ENCODE data around the gene APOC3. TPM values are rescaled to one million over a fixed set of nuclear protein-coding genes. Genes with fewer than 3 reads are reported as not detected.
A peak's percentile ranks its signal among the peaks of the same experiment; 100 is the strongest.

The APOC3 gene
- polyA plus RNA-seq, 2 donors: not detected

- Histone ChIP-seq H3K27me3 (ENCODE audit: control insufficient read depth in 1 of 2, insufficient read depth in 2 of 2, low read length in 2 of 2) (no peaks in the 10 kb centered on the region), H3K4me3 (ENCODE audit: low read depth in 1 of 2, low read length in 2 of 2) (no peak overlapping the region), H3K4me1 (ENCODE audit: control insufficient read depth in 2 of 2, insufficient read depth in 2 of 2, low read length in 1 of 2) (no peaks in the 10 kb centered on the region), H3K36me3 (ENCODE audit: control insufficient read depth in 2 of 2, insufficient read depth in 2 of 2, low read length in 1 of 2) (peaks cover 22 to 43% of the 10 kb centered on the region in 2 donors), H3K27ac (ENCODE audit: low read depth in 2 of 2, low read length in 1 of 2) (no peak overlapping the region), H3K9me3 (ENCODE audit: control insufficient read depth in 2 of 2, insufficient read depth in 1 of 2, low read depth in 1 of 2, low read length in 1 of 2) (no peaks in the 10 kb centered on the region)
- WGBS, 2 donors: 83% methylated on average over 1 of the region's 1 CpG
Observed at GRCh38 chr11:116865696-116866095, 36.0 kb downstream of the APOC3 start.

- 91 to 95% methylated on average over 6 of the region's 6 CpGs for WGBS, 2 donors
- Histone ChIP-seq H3K27me3 (ENCODE audit: control insufficient read depth in 1 of 2, insufficient read depth in 2 of 2, low read length in 2 of 2) (no peaks in the 10 kb centered on the region), H3K27ac (ENCODE audit: low read depth in 2 of 2, low read length in 1 of 2) (no peak overlapping the region), H3K4me3 (ENCODE audit: low read depth in 1 of 2, low read length in 2 of 2) (no peak overlapping the region), H3K9me3 (ENCODE audit: control insufficient read depth in 2 of 2, insufficient read depth in 1 of 2, low read depth in 1 of 2, low read length in 1 of 2) (no peaks in the 10 kb centered on the region), H3K4me1 (ENCODE audit: control insufficient read depth in 2 of 2, insufficient read depth in 2 of 2, low read length in 1 of 2) (no peaks in the 10 kb centered on the region), H3K36me3 (ENCODE audit: control insufficient read depth in 2 of 2, insufficient read depth in 2 of 2, low read length in 1 of 2) (peaks cover 19 to 41% of the 10 kb centered on the region in 2 donors)
Observed at GRCh38 chr11:116866804-116867455, 37.2 kb downstream of the APOC3 start.

- Histone ChIP-seq H3K27ac (ENCODE audit: low read depth in 2 of 2, low read length in 1 of 2) (no peak overlapping the region), H3K27me3 (ENCODE audit: control insufficient read depth in 1 of 2, insufficient read depth in 2 of 2, low read length in 2 of 2) (no peaks in the 10 kb centered on the region), H3K4me3 (ENCODE audit: low read depth in 1 of 2, low read length in 2 of 2) (no peak overlapping the region), H3K4me1 (ENCODE audit: control insufficient read depth in 2 of 2, insufficient read depth in 2 of 2, low read length in 1 of 2) (no peaks in the 10 kb centered on the region), H3K9me3 (ENCODE audit: control insufficient read depth in 2 of 2, insufficient read depth in 1 of 2, low read depth in 1 of 2, low read length in 1 of 2) (no peaks in the 10 kb centered on the region), H3K36me3 (ENCODE audit: control insufficient read depth in 2 of 2, insufficient read depth in 2 of 2, low read length in 1 of 2) (peaks cover 17 to 38% of the 10 kb centered on the region in 2 donors)
- WGBS, 2 donors: 96% methylated on average over 11 of the region's 11 CpGs
Observed at GRCh38 chr11:116867619-116868018, 37.9 kb downstream of the APOC3 start.

GRCh38 chr11:116868066-116868465, 38.4 kb downstream of the APOC3 start:
- Histone ChIP-seq H3K27me3 (ENCODE audit: control insufficient read depth in 1 of 2, insufficient read depth in 2 of 2, low read length in 2 of 2) (no peaks in the 10 kb centered on the region), H3K36me3 (ENCODE audit: control insufficient read depth in 2 of 2, insufficient read depth in 2 of 2, low read length in 1 of 2) (peaks cover 19 to 38% of the 10 kb centered on the region in 2 donors), H3K4me3 (ENCODE audit: low read depth in 1 of 2, low read length in 2 of 2) (no peak overlapping the region), H3K27ac (ENCODE audit: low read depth in 2 of 2, low read length in 1 of 2) (no peak overlapping the region), H3K4me1 (ENCODE audit: control insufficient read depth in 2 of 2, insufficient read depth in 2 of 2, low read length in 1 of 2) (no peaks in the 10 kb centered on the region), H3K9me3 (ENCODE audit: control insufficient read depth in 2 of 2, insufficient read depth in 1 of 2, low read depth in 1 of 2, low read length in 1 of 2) (no peaks in the 10 kb centered on the region)
- 83 to 92% methylated on average over 3 of the region's 3 CpGs for WGBS, 2 donors

- Histone ChIP-seq H3K27me3 (ENCODE audit: control insufficient read depth in 1 of 2, insufficient read depth in 2 of 2, low read length in 2 of 2) (no peaks in the 10 kb centered on the region), H3K36me3 (ENCODE audit: control insufficient read depth in 2 of 2, insufficient read depth in 2 of 2, low read length in 1 of 2) (peaks cover 25 to 35% of the 10 kb centered on the region in 2 donors), H3K9me3 (ENCODE audit: control insufficient read depth in 2 of 2, insufficient read depth in 1 of 2, low read depth in 1 of 2, low read length in 1 of 2) (no peaks in the 10 kb centered on the region), H3K4me3 (ENCODE audit: low read depth in 1 of 2, low read length in 2 of 2) (no peak overlapping the region), H3K27ac (ENCODE audit: low read depth in 2 of 2, low read length in 1 of 2) (no peak overlapping the region), H3K4me1 (ENCODE audit: control insufficient read depth in 2 of 2, insufficient read depth in 2 of 2, low read length in 1 of 2) (no peaks in the 10 kb centered on the region)
- 78 to 79% methylated on average over 4 of the region's 4 CpGs for WGBS, 2 donors
Observed at GRCh38 chr11:116869610-116870009, 39.9 kb downstream of the APOC3 start.

GRCh38 chr11:116870054-116870453, 40.3 kb downstream of the APOC3 start:
- peaks cover 25 to 34% of the 10 kb centered on the region in 2 donors for H3K36me3 ChIP-seq (ENCODE audit: control insufficient read depth in 2 of 2, insufficient read depth in 2 of 2, low read length in 1 of 2)
- 75 to 85% methylated on average over 3 of the region's 3 CpGs for WGBS, 2 donors
- H3K27ac ChIP-seq (ENCODE audit: low read depth in 2 of 2, low read length in 1 of 2): peak overlapping the region in 1 of 2 donors; percentile 9
- no peaks in the 10 kb centered on the region for H3K9me3 ChIP-seq (ENCODE audit: control insufficient read depth in 2 of 2, insufficient read depth in 1 of 2, low read depth in 1 of 2, low read length in 1 of 2)
- H3K4me3 ChIP-seq (ENCODE audit: low read depth in 1 of 2, low read length in 2 of 2): no peak overlapping the region
- H3K27me3 ChIP-seq (ENCODE audit: control insufficient read depth in 1 of 2, insufficient read depth in 2 of 2, low read length in 2 of 2): no peaks in the 10 kb centered on the region
- H3K4me1 ChIP-seq (ENCODE audit: control insufficient read depth in 2 of 2, insufficient read depth in 2 of 2, low read length in 1 of 2): no peaks in the 10 kb centered on the region

- H3K27ac ChIP-seq (ENCODE audit: low read depth in 2 of 2, low read length in 1 of 2): no peak overlapping the region
- H3K36me3 ChIP-seq (ENCODE audit: control insufficient read depth in 2 of 2, insufficient read depth in 2 of 2, low read length in 1 of 2): peaks cover 25 to 28% of the 10 kb centered on the region in 2 donors
- no peak overlapping the region for H3K4me3 ChIP-seq (ENCODE audit: low read depth in 1 of 2, low read length in 2 of 2)
- H3K4me1 ChIP-seq (ENCODE audit: control insufficient read depth in 2 of 2, insufficient read depth in 2 of 2, low read length in 1 of 2): no peaks in the 10 kb centered on the region
- 52 to 70% methylated on average over 3 of the region's 3 CpGs for WGBS, 2 donors
- H3K27me3 ChIP-seq (ENCODE audit: control insufficient read depth in 1 of 2, insufficient read depth in 2 of 2, low read length in 2 of 2): no peaks in the 10 kb centered on the region
- H3K9me3 ChIP-seq (ENCODE audit: control insufficient read depth in 2 of 2, insufficient read depth in 1 of 2, low read depth in 1 of 2, low read length in 1 of 2): no peaks in the 10 kb centered on the region
Observed at GRCh38 chr11:116871248-116871647, 41.5 kb downstream of the APOC3 start.

GRCh38 chr11:116873381-116873780, 43.7 kb downstream of the APOC3 start:
- Histone ChIP-seq H3K9me3 (ENCODE audit: control insufficient read depth in 2 of 2, insufficient read depth in 1 of 2, low read depth in 1 of 2, low read length in 1 of 2) (no peaks in the 10 kb centered on the region), H3K4me3 (ENCODE audit: low read depth in 1 of 2, low read length in 2 of 2) (no peak overlapping the region), H3K27ac (ENCODE audit: low read depth in 2 of 2, low read length in 1 of 2) (no peak overlapping the region), H3K27me3 (ENCODE audit: control insufficient read depth in 1 of 2, insufficient read depth in 2 of 2, low read length in 2 of 2) (no peaks in the 10 kb centered on the region), H3K4me1 (ENCODE audit: control insufficient read depth in 2 of 2, insufficient read depth in 2 of 2, low read length in 1 of 2) (no peaks in the 10 kb centered on the region), H3K36me3 (ENCODE audit: control insufficient read depth in 2 of 2, insufficient read depth in 2 of 2, low read length in 1 of 2) (peaks cover 14 to 17% of the 10 kb centered on the region in 2 donors)
- WGBS, 2 donors: 95 to 97% methylated on average over 11 of the region's 11 CpGs

GRCh38 chr11:116874251-116874650, 44.5 kb downstream of the APOC3 start:
- Histone ChIP-seq H3K27me3 (ENCODE audit: control insufficient read depth in 1 of 2, insufficient read depth in 2 of 2, low read length in 2 of 2) (no peaks in the 10 kb centered on the region), H3K27ac (ENCODE audit: low read depth in 2 of 2, low read length in 1 of 2) (no peak overlapping the region), H3K9me3 (ENCODE audit: control insufficient read depth in 2 of 2, insufficient read depth in 1 of 2, low read depth in 1 of 2, low read length in 1 of 2) (no peaks in the 10 kb centered on the region), H3K4me3 (ENCODE audit: low read depth in 1 of 2, low read length in 2 of 2) (no peak overlapping the region), H3K4me1 (ENCODE audit: control insufficient read depth in 2 of 2, insufficient read depth in 2 of 2, low read length in 1 of 2) (no peaks in the 10 kb centered on the region), H3K36me3 (ENCODE audit: control insufficient read depth in 2 of 2, insufficient read depth in 2 of 2, low read length in 1 of 2) (peaks cover 14 to 16% of the 10 kb centered on the region in 2 donors)
- 86% methylated on average over 2 of the region's 2 CpGs for WGBS, 2 donors

GRCh38 chr11:116875194-116875593, 45.5 kb downstream of the APOC3 start:
- H3K27me3 ChIP-seq (ENCODE audit: control insufficient read depth in 1 of 2, insufficient read depth in 2 of 2, low read length in 2 of 2): no peaks in the 10 kb centered on the region
- peaks cover 13 to 14% of the 10 kb centered on the region in 2 donors for H3K36me3 ChIP-seq (ENCODE audit: control insufficient read depth in 2 of 2, insufficient read depth in 2 of 2, low read length in 1 of 2)
- 91% methylated on average over 7 of the region's 7 CpGs for WGBS, 2 donors
- H3K4me3 ChIP-seq (ENCODE audit: low read depth in 1 of 2, low read length in 2 of 2): no peak overlapping the region
- no peaks in the 10 kb centered on the region for H3K4me1 ChIP-seq (ENCODE audit: control insufficient read depth in 2 of 2, insufficient read depth in 2 of 2, low read length in 1 of 2)
- no peak overlapping the region for H3K27ac ChIP-seq (ENCODE audit: low read depth in 2 of 2, low read length in 1 of 2)
- no peaks in the 10 kb centered on the region for H3K9me3 ChIP-seq (ENCODE audit: control insufficient read depth in 2 of 2, insufficient read depth in 1 of 2, low read depth in 1 of 2, low read length in 1 of 2)
